RKO (cell line): ENCODE results near the gene TOP3B.

ENCODE experiments used
- DNase-seq: peaks from one replicate; pipeline ENCODE4 v3.0.0-alpha.2; 2016; ENCODE audit warnings: low spot score

Gene TOP3B

GRCh38 chr22:21963286-21963685, 19.3 kb downstream of the TOP3B start:
- DNase-seq, result no peak

GRCh38 chr22:21962655-21962949, 20.0 kb downstream of the TOP3B start:
- DNase-seq, result no peak

- DNase-seq, result peak; percentile 38
Observed at GRCh38 chr22:21961886-21962654, 20.5 kb downstream of the TOP3B start.

GRCh38 chr22:21961127-21961867, 21.3 kb downstream of the TOP3B start:
- DNase-seq, result no peak

GRCh38 chr22:21960200-21961126, 22.1 kb downstream of the TOP3B start:
- no peak for DNase-seq

- no peak for DNase-seq
Observed at GRCh38 chr22:21959274-21960074, 23.1 kb downstream of the TOP3B start.

GRCh38 chr22:21958360-21959273, 24.0 kb downstream of the TOP3B start:
- DNase-seq, result no peak

GRCh38 chr22:21952586-21953571, 29.7 kb downstream of the TOP3B start, which contains the start of gene PPM1F:
Gene PPM1F, minus strand, starts transcription at chr22:21952848. Its CDS starts 6,800 bp downstream, at chr22:21946048.
- DNase-seq, result peak; percentile 84

GRCh38 chr22:21951931-21952465, 30.6 kb downstream of the TOP3B start:
- peak; percentile 56 for DNase-seq

- DNase-seq, result no peak
Observed at GRCh38 chr22:21951062-21951461, 31.5 kb downstream of the TOP3B start.

GRCh38 chr22:21949948-21950347, 32.6 kb downstream of the TOP3B start:
- DNase-seq, result no peak

GRCh38 chr22:21949569-21949918, 33.0 kb downstream of the TOP3B start:
- no peak for DNase-seq

- no peak for DNase-seq
Observed at GRCh38 chr22:21948824-21949568, 33.6 kb downstream of the TOP3B start.

- DNase-seq, result no peak
Observed at GRCh38 chr22:21948390-21948789, 34.2 kb downstream of the TOP3B start.

GRCh38 chr22:21947040-21948014, 35.3 kb downstream of the TOP3B start:
- peak; percentile 56 for DNase-seq

- DNase-seq, result no peak
Observed at GRCh38 chr22:21946262-21946925, 36.2 kb downstream of the TOP3B start.
